ENCODE results near the gene MINDY4. TPM values are rescaled to one million over a fixed set of nuclear protein-coding genes. Genes with fewer than 3 reads are reported as not detected.

MINDY4 gene
- total and polyA plus RNA-seq, 9 donors = 6.9 to 30.3 (median 18.2) TPM

GRCh38 chr7:30761214-30762156 is 9.7 kb upstream of the MINDY4 start:
- H3K4me3 ChIP-seq = no peak overlapping the region
- H3K4me1 ChIP-seq (ENCODE audit: insufficient read depth) = peaks cover 31% of the 10 kb centered on the region
- intact Hi-C loops (cut with DNase I) = no loop called here
- peak overlapping the region; percentile 4 to 73 for H3K27ac ChIP-seq
- no peaks in the 10 kb centered on the region for H3K9me3 ChIP-seq
- H3K36me3 ChIP-seq = no peaks in the 10 kb centered on the region
- TF ChIP-seq CTCF (IDR thresholded peaks at IDR 0.05) (no peak), EP300 (IDR thresholded peaks at IDR 0.05) (peak; percentile 13)
- H3K27me3 ChIP-seq = no peaks in the 10 kb centered on the region
- DNase-seq = peak in 2 of 5 donors; percentile 49 to 58
- 41 to 48% (median 44%) methylated on average over 13 of the region's 13 CpGs for WGBS, 3 donors

GRCh38 chr7:30764030-30764975 is 6.9 kb upstream of the MINDY4 start:
- no peak overlapping the region for H3K4me3 ChIP-seq
- H3K27ac ChIP-seq = no peak overlapping the region
- H3K27me3 ChIP-seq = no peaks in the 10 kb centered on the region
- DNase-seq = peak in 3 of 5 donors; percentile 37 to 64 (median 53)
- H3K36me3 ChIP-seq = no peaks in the 10 kb centered on the region
- 51 to 58% (median 57%) methylated on average over 6 of the region's 6 CpGs for WGBS, 3 donors
- peaks cover 27% of the 10 kb centered on the region for H3K4me1 ChIP-seq (ENCODE audit: insufficient read depth)
- no peaks in the 10 kb centered on the region for H3K9me3 ChIP-seq
- TF ChIP-seq EP300 (IDR thresholded peaks at IDR 0.05) (no peak), CTCF (IDR thresholded peaks at IDR 0.05) (no peak), POLR2A (IDR thresholded peaks at IDR 0.05) (no peak)
- intact Hi-C loops (cut with DNase I) = no loop called here

GRCh38 chr7:30765408-30765807 is 5.8 kb upstream of the MINDY4 start:
- Histone ChIP-seq H3K36me3 (no peaks in the 10 kb centered on the region), H3K27me3 (no peaks in the 10 kb centered on the region), H3K9me3 (no peaks in the 10 kb centered on the region), H3K4me1 (ENCODE audit: insufficient read depth) (peaks cover 26% of the 10 kb centered on the region), H3K4me3 (no peak overlapping the region), H3K27ac (no peak overlapping the region)
- intact Hi-C loops (cut with DNase I) = no loop called here
- no peak for DNase-seq
- 80 to 94% (median 87%) methylated on average over 2 of the region's 2 CpGs for WGBS, 3 donors
- TF ChIP-seq CTCF (IDR thresholded peaks at IDR 0.05) (no peak), EP300 (IDR thresholded peaks at IDR 0.05) (no peak), POLR2A (IDR thresholded peaks at IDR 0.05) (no peak)

- TF ChIP-seq POLR2A (IDR thresholded peaks at IDR 0.05) (no peak), EP300 (IDR thresholded peaks at IDR 0.05) (no peak), CTCF (IDR thresholded peaks at IDR 0.05) (no peak)
- WGBS, 3 donors = 46 to 53% (median 48%) methylated on average over 9 of the region's 9 CpGs
- intact Hi-C loops (cut with DNase I) = no loop called here
- Histone ChIP-seq H3K4me3 (peak overlapping the region; percentile 75), H3K9me3 (no peaks in the 10 kb centered on the region), H3K4me1 (ENCODE audit: insufficient read depth) (peaks cover 1% of the 10 kb centered on the region), H3K27me3 (no peaks in the 10 kb centered on the region), H3K36me3 (no peaks in the 10 kb centered on the region), H3K27ac (peak overlapping the region; percentile 62 to 80)
- DNase-seq = no peak
Observed at GRCh38 chr7:30770845-30771173, 408 bp upstream of the MINDY4 start.
